H1 (cell line): Measurements from ENCODE around the gene JPT1. TPM values are rescaled to one million over a fixed set of nuclear protein-coding genes. Genes with fewer than 3 reads are reported as not detected.

Experiments
- CTCF ChIA-PET: fragments of 300-600 bp; sonication (Branson Sonifier 250); formaldehyde crosslinking; loops from one replicate; lab custom pipeline; 2021; ENCODE audit not compliant: partially characterized antibody; lab: Charles Lee
- POLR2A ChIA-PET: fragments of 300-600 bp; sonication (Branson Sonifier 250); formaldehyde crosslinking; loops from one replicate; lab custom pipeline; 2021; ENCODE audit warnings: inconsistent platforms; ENCODE audit not compliant: partially characterized antibody; lab: Charles Lee
- DNase-seq, 2 experiments: peaks; one replicate each; pipeline versions ENCODE4 v3.0.0 to v3.0.0-alpha.2; 2010 to 2022; ENCODE audit warnings: low spot score in 2 of 2, low read depth in 1 of 2, mixed read lengths in 1 of 2
- FAIRE-seq: peaks from 2 replicates; lab custom pipeline; 2011; peaks lifted over from hg19 to GRCh38; lab: Jason Lieb, UNC
- H2AFZ ChIP-seq: 2 replicates; pipeline ENCODE4 v1.8.1; 2012; ENCODE audit warnings: low read length, inconsistent platforms
- H2AK5ac ChIP-seq: 2 replicates; pipeline ENCODE4 v1.6.1; 2013; ENCODE audit warnings: low read depth, low read length
- H2BK120ac ChIP-seq: replicated peaks from 2 replicates; pipeline ENCODE3; 2013; ENCODE audit warnings: low read depth, low read length, inconsistent platforms
- H2BK12ac ChIP-seq: 2 replicates; pipeline ENCODE4 v1.6.1; 2013; ENCODE audit warnings: low read depth, low read length
- H2BK15ac ChIP-seq: 2 replicates; pipeline ENCODE4 v1.6.1; 2013; ENCODE audit warnings: low read length
- H2BK20ac ChIP-seq: 2 replicates; pipeline ENCODE4 v1.6.1; 2013; ENCODE audit warnings: low read length
- H2BK5ac ChIP-seq: 2 replicates; pipeline ENCODE4 v1.6.1; 2013; ENCODE audit warnings: low read depth, low read length
- H3K14ac ChIP-seq: 2 replicates; pipeline ENCODE4 v1.6.1; 2013; ENCODE audit warnings: inconsistent platforms; ENCODE audit not compliant: insufficient read length
- H3K18ac ChIP-seq: 2 replicates; pipeline ENCODE4 v1.6.1; 2013; ENCODE audit warnings: low read length; ENCODE audit errors: extremely low read depth
- H3K23ac ChIP-seq: 2 replicates; pipeline ENCODE4 v1.6.1; 2013; ENCODE audit warnings: inconsistent platforms; ENCODE audit not compliant: insufficient read length
- H3K23me2 ChIP-seq: 2 replicates; pipeline ENCODE4 v1.6.1; 2013; ENCODE audit warnings: low read depth, low read length
- H3K27ac ChIP-seq: 2 replicates; pipeline ENCODE4 v1.6.1; 2011; ENCODE audit warnings: low read depth, low read length, inconsistent platforms
- H3K27me3 ChIP-seq, 4 experiments: replicated peaks in 1 of 4; 1 replicate in 1 of 4; 2 replicates in 3 of 4; pipeline versions ENCODE4 v1.6.1 to v1.8.1; 2011 to 2013; ENCODE audit warnings: low read length in 3 of 4, mild to moderate bottlenecking in 3 of 4, inconsistent platforms in 2 of 4, mixed read lengths in 2 of 4, moderate library complexity in 1 of 4; ENCODE audit not compliant: control insufficient read depth in 3 of 4, insufficient read depth in 3 of 4; ENCODE audit errors: extremely low read depth in 1 of 4
- H3K36me3 ChIP-seq, 4 experiments: 2 replicates each; pipeline versions ENCODE4 v1.6.1 to v1.8.1; 2011 to 2013; ENCODE audit warnings: mild to moderate bottlenecking in 4 of 4, low read length in 3 of 4, moderate library complexity in 2 of 4, control low read depth in 1 of 4, inconsistent platforms in 1 of 4; ENCODE audit not compliant: insufficient read depth in 4 of 4, control insufficient read depth in 2 of 4
- H3K4ac ChIP-seq: replicated peaks from 2 replicates; pipeline ENCODE3; 2013; ENCODE audit warnings: low read length, low read depth, mixed read lengths, inconsistent platforms; ENCODE audit not compliant: insufficient read length
- H3K4me1 ChIP-seq, 4 experiments: replicated peaks in 1 of 4; 1 replicate in 1 of 4; 2 replicates in 3 of 4; pipeline versions ENCODE4 v1.6.1 to v1.8.1; 2011 to 2013; ENCODE audit warnings: low read length in 3 of 4, inconsistent platforms in 2 of 4, mixed read lengths in 1 of 4; ENCODE audit not compliant: insufficient read depth in 4 of 4, control insufficient read depth in 3 of 4
- H3K4me2 ChIP-seq, 2 experiments: 2 replicates each; pipeline versions ENCODE4 v1.6.1 to v1.8.1; 2011 to 2013; ENCODE audit warnings: low read depth in 2 of 2, low read length in 2 of 2, control low read depth in 1 of 2, inconsistent platforms in 1 of 2, mild to moderate bottlenecking in 1 of 2; ENCODE audit not compliant: insufficient read depth in 1 of 2
- H3K4me3 ChIP-seq, 4 experiments: fragments of 200-600, 300-600 bp in 1 of 4; sonication (generic), shearing (Covaris generic), sonication (Bioruptor Twin) in 1 of 4; 2 replicates each; pipeline versions ENCODE4 v1.5.1 to v1.8.1; 2011 to 2016; ENCODE audit warnings: low read length in 4 of 4, low read depth in 3 of 4, control low read depth in 2 of 4, inconsistent platforms in 2 of 4, mild to moderate bottlenecking in 2 of 4, mixed read lengths in 1 of 4, moderate library complexity in 1 of 4; ENCODE audit not compliant: insufficient read depth in 2 of 4; ENCODE audit errors: extremely low read depth in 1 of 4
- H3K56ac ChIP-seq: replicated peaks from 2 replicates; pipeline ENCODE3; 2013; ENCODE audit warnings: low read depth, mild to moderate bottlenecking, mixed read lengths, low read length, inconsistent platforms; ENCODE audit not compliant: insufficient read length
- H3K79me1 ChIP-seq: 2 replicates; pipeline ENCODE4 v1.6.1; 2013; ENCODE audit warnings: low read depth, low read length, control low read depth
- H3K79me2 ChIP-seq, 2 experiments: 2 replicates each; pipeline versions ENCODE4 v1.6.1 to v1.8.1; 2012 to 2013; ENCODE audit warnings: low read length in 2 of 2, mild to moderate bottlenecking in 2 of 2, inconsistent platforms in 1 of 2; ENCODE audit not compliant: insufficient read depth in 2 of 2, control insufficient read depth in 1 of 2
- H3K9ac ChIP-seq, 4 experiments: replicated peaks in 1 of 4; 1 replicate in 1 of 4; 2 replicates in 3 of 4; pipeline versions ENCODE4 v1.6.1 to v1.8.1; 2011 to 2013; ENCODE audit warnings: low read depth in 3 of 4, low read length in 3 of 4, control low read depth in 2 of 4, mild to moderate bottlenecking in 2 of 4, moderate library complexity in 2 of 4, inconsistent platforms in 1 of 4; ENCODE audit errors: extremely low read depth in 1 of 4
- H3K9me3 ChIP-seq, 2 experiments: 2 replicates each; pipeline versions ENCODE4 v1.6.1 to v1.8.1; 2012 to 2013; ENCODE audit warnings: mild to moderate bottlenecking in 2 of 2, moderate library complexity in 2 of 2, control low read depth in 1 of 2, inconsistent platforms in 1 of 2, low read depth in 1 of 2, low read length in 1 of 2, mixed read lengths in 1 of 2; ENCODE audit not compliant: insufficient read depth in 2 of 2
- H4K20me1 ChIP-seq, 2 experiments: replicated peaks in 1 of 2; 2 replicates each; pipeline versions ENCODE3 to v1.8.1; 2011 to 2013; ENCODE audit warnings: inconsistent platforms in 2 of 2, low read length in 2 of 2, mild to moderate bottlenecking in 1 of 2; ENCODE audit not compliant: insufficient read depth in 2 of 2, control insufficient read depth in 1 of 2
- H4K5ac ChIP-seq: 2 replicates; pipeline ENCODE4 v1.6.1; 2013; ENCODE audit warnings: low read length, low read depth, mixed read lengths, inconsistent platforms; ENCODE audit not compliant: insufficient read length
- H4K8ac ChIP-seq: 2 replicates; pipeline ENCODE4 v1.8.0; 2013; ENCODE audit warnings: mild to moderate bottlenecking, moderate library complexity, low read length, inconsistent platforms; ENCODE audit not compliant: insufficient read depth; ENCODE audit errors: extremely low read depth
- H4K91ac ChIP-seq: replicated peaks from 2 replicates; pipeline ENCODE3; 2013; ENCODE audit warnings: low read length, mixed read lengths, inconsistent platforms; ENCODE audit not compliant: insufficient read length
- BACH1 ChIP-seq: IDR thresholded peaks from 2 replicates; pipeline ENCODE4 v1.6.1; 2012; ENCODE audit warnings: low read length, improper control_type of control experiment
- EGR1 ChIP-seq: IDR thresholded peaks from 2 replicates; pipeline ENCODE4 v1.6.1; 2011; ENCODE audit warnings: low read depth, low read length, borderline replicate concordance
- FOSL1 ChIP-seq: IDR thresholded peaks from 2 replicates; pipeline ENCODE4 v1.6.1; 2011; ENCODE audit warnings: mild to moderate bottlenecking, low read depth, low read length, moderate library complexity; ENCODE audit not compliant: insufficient read depth
- HDAC2 ChIP-seq, 2 experiments: fragments of 300-600 bp in 1 of 2; sonication (generic) in 1 of 2; IDR thresholded peaks; 2 replicates each; pipeline ENCODE4 v1.6.1; 2011 to 2012; ENCODE audit warnings: low read depth in 2 of 2, low read length in 2 of 2, mild to moderate bottlenecking in 2 of 2, moderate library complexity in 2 of 2, borderline replicate concordance in 1 of 2, inconsistent platforms in 1 of 2
- KDM5A ChIP-seq: fragments of 200-600 bp; IDR thresholded peaks from 2 replicates; pipeline ENCODE4 v1.7.1; 2012; ENCODE audit warnings: mild to moderate bottlenecking, low read length, inconsistent platforms, mixed read lengths
- NRF1 ChIP-seq: IDR thresholded peaks from 2 replicates; pipeline ENCODE4 v1.6.1; 2011; ENCODE audit warnings: mild to moderate bottlenecking, low read depth, low read length, improper control_type of control experiment
- RFX5 ChIP-seq: IDR thresholded peaks from 2 replicates; pipeline ENCODE4 v1.6.1; 2011; ENCODE audit warnings: low read depth, low read length, improper control_type of control experiment, borderline replicate concordance
- SIN3A ChIP-seq, 2 experiments: IDR thresholded peaks in 1 of 2; conservative IDR thresholded peaks in 1 of 2; 2 replicates each; pipeline ENCODE4 v1.6.1; 2011 to 2012; ENCODE audit warnings: low read length in 2 of 2, improper control_type of control experiment in 1 of 2, low read depth in 1 of 2, mild to moderate bottlenecking in 1 of 2
- WGBS, 2 experiments: shearing (Covaris generic) in 1 of 2; methylation state at CpG; one replicate each; pipeline versions ENCODE4 v1.1.6 to v1.1.7; 2013 to 2015; ENCODE audit warnings: low lambda C conversion rate in 2 of 2, mixed read lengths in 2 of 2, inconsistent platforms in 1 of 2, low coverage in 1 of 2, missing lambda C conversion rate in 1 of 2; ENCODE audit not compliant: insufficient replicate concordance in 2 of 2, insufficient coverage in 1 of 2, insufficient read length in 1 of 2; ENCODE audit errors: extremely low coverage in 1 of 2, missing lambda C conversion rate in 1 of 2; 5-methylcytosine and 5-hydroxymethylcytosine counted together
- polyA plus RNA-seq, 7 experiments: library from polyadenylated mRNA; depleted of rRNA in 3 of 7; stranded (reverse) in 5 of 7; unstranded in 2 of 7; fragments of >200 nt in 5 of 7; fragments of 200-250 nt in 2 of 7; gene quantifications; 1 replicate in 5 of 7; 2 replicates in 1 of 7; 4 replicates in 1 of 7; pipeline versions ENCODE4 v1.2.1 to v1.2.3, GENCODE V29; 2011 to 2013; ENCODE audit warnings: missing spikeins in 2 of 7, mixed read lengths in 2 of 7
- total RNA-seq: library from RNA; stranded (reverse); fragmentation: NEBNext Ultra II Directional; extraction: Animal tissue kit (Norgen Biotek cat#: 25700); gene quantifications from 2 replicates; pipeline ENCODE4 v1.2.1, GENCODE V29; 2021
- TF ChIP-seq, protein P1 (sequence below): IDR thresholded peaks from 2 replicates; pipeline ENCODE4 v1.6.1; 2012; ENCODE audit warnings: inconsistent platforms

The JPT1 gene
- total and polyA plus RNA-seq, 2 of the 8 experiments (the other 6 are each of a cell fraction or from before 2014, with no cell fraction given): 154 to 369 TPM

DNA sequence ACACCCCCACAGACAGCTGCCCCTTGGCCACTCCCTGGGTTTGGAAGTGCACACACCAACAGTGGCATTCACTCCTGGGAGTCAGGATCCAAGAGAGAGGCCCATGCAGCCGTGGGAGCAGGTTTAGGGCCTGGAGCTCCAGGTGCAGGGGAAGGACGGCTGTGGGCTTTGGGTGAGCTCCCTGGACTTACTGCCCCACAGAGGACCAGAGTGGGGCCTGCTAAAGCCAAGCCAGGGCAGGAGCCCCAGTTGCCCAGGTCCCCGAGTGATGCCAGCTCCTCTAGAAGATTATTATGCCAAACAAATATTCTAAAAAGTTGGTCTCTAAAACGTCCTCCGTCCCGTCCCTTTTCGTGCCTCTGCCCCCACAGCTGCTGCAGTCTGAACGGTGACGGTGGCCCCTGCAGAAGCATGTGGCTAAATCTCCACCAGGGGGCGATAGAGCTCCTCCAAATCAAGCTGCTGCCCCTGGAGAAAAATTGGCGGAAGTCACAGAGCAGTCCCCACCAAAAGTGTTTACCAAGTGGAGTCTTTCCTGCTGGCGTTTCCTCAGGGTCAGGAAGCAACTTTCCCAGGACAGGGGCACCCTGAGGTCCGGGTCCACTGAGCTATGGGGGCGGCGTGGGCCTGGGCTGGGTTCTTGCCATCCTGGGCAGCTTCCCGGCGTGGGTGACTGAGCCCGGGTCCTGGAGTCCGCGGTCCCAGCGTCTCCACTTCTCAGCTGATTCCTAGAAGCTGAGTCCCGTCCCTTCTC is 40.3 kb downstream of the JPT1 start:
- H3K18ac ChIP-seq: no peak overlapping the region; the same call in 1 of the 2 replicates
- H3K79me1 ChIP-seq: peaks cover 5% of the 10 kb centered on the region; the same call in 1 of the 2 replicates
- peak overlapping the region; percentile 45 for H4K8ac ChIP-seq
- H3K9me3 ChIP-seq: no peaks in the 10 kb centered on the region
- H4K20me1 ChIP-seq: no peaks in the 10 kb centered on the region
- peak overlapping the region in 1 of 2 experiments; percentile 47; a peak in 2 of 4 replicates for H3K4me2 ChIP-seq
- H2AFZ ChIP-seq: no peak overlapping the region
- no peak overlapping the region for H2BK15ac ChIP-seq
- no peak overlapping the region for H2BK20ac ChIP-seq
- FAIRE-seq: peak; percentile 48
- 51% methylated on average over 22 of the region's 22 CpGs; no CpG with 5 or more reads in 1 of the 2 experiments for WGBS, 2 experiments
- H2AK5ac ChIP-seq: no peak overlapping the region
- H3K56ac ChIP-seq: no peak overlapping the region
- H2BK120ac ChIP-seq: no peak overlapping the region
- no peak overlapping the region for H3K27ac ChIP-seq
- DNase-seq: peak; percentile 67 to 90
- H2BK5ac ChIP-seq: no peak overlapping the region
- H3K4ac ChIP-seq: no peak overlapping the region
- POLR2A ChIA-PET: interaction anchor here (0.6 to 8.9 kb wide), 19 partner anchors 8 to 126 kb away, joined by 3 to 134 read pairs (median 4); partner anchors contain the start of genes JPT1, NT5C and SLC16A5
- H3K9ac ChIP-seq: no peak overlapping the region; a peak in 2 of 7 replicates
- no peak overlapping the region for H3K23ac ChIP-seq
- H3K14ac ChIP-seq: no peak overlapping the region
- H3K4me1 ChIP-seq: peaks cover 0 to 2% (median under 1%) of the 10 kb centered on the region in 4 experiments; a peak in 3 of 7 replicates
- H3K23me2 ChIP-seq: peaks cover 10% of the 10 kb centered on the region; the same call in 1 of the 2 replicates
- no peak overlapping the region for H4K5ac ChIP-seq
- CTCF ChIA-PET: interaction anchor here (0.5 to 9.6 kb wide), 66 partner anchors 9 to 516 kb away, joined by 3 to 239 read pairs (median 7); partner anchors contain the start of genes HID1, JPT1, MIF4GD and MRPL58
- H3K27me3 ChIP-seq: no peaks in the 10 kb centered on the region
- peaks cover 0 to 3% of the 10 kb centered on the region in 2 experiments; a peak in 1 of 4 replicates for H3K79me2 ChIP-seq
- no peaks in the 10 kb centered on the region for H3K36me3 ChIP-seq
- H2BK12ac ChIP-seq: no peak overlapping the region
- H4K91ac ChIP-seq: no peak overlapping the region
- H3K4me3 ChIP-seq: no peak overlapping the region; a peak in 3 of 8 replicates
- TF ChIP-seq KDM5A (no peak), EGR1 (no peak), HDAC2 (IDR thresholded peaks at IDR 0.05; ENCODE audit: borderline replicate concordance in 1 of 2, low read depth in 2 of 2, low read length in 2 of 2) (no peak), SIN3A (conservative IDR thresholded peaks at IDR 0.05 in 1 of 2, IDR thresholded peaks at IDR 0.05 in 1 of 2; ENCODE audit: low read depth in 1 of 2, low read length in 2 of 2) (peak in 1 of 2 experiments; percentile 78; a peak in 2 of 4 replicates), NRF1 (no peak), FOSL1 (no peak), RFX5 (no peak), BACH1 (0 out of 2 replicates have a peak, but pooled peaks have one; percentile 10)
- TF ChIP-seq, protein P1, sequence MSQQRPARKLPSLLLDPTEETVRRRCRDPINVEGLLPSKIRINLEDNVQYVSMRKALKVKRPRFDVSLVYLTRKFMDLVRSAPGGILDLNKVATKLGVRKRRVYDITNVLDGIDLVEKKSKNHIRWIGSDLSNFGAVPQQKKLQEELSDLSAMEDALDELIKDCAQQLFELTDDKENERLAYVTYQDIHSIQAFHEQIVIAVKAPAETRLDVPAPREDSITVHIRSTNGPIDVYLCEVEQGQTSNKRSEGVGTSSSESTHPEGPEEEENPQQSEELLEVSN: no peak
